ENCODE measurements around the gene OGFR.

The OGFR gene

GRCh38 chr20:62768551-62769287, 35.9 kb upstream of the OGFR start:
- DNase-seq: no peak
- Mint-ChIP-seq H3K4me3 (no peak overlapping the region), H3K27ac (no peak overlapping the region), H3K27me3 (ENCODE audit: low read depth, poor library complexity) (peaks cover 9% of the 10 kb centered on the region), H3K9me3 (no peaks in the 10 kb centered on the region), H3K4me1 (peaks cover 45% of the 10 kb centered on the region), H3K36me3 (ENCODE audit: low read depth) (no peaks in the 10 kb centered on the region)
- TF ChIP-seq, protein P1, sequence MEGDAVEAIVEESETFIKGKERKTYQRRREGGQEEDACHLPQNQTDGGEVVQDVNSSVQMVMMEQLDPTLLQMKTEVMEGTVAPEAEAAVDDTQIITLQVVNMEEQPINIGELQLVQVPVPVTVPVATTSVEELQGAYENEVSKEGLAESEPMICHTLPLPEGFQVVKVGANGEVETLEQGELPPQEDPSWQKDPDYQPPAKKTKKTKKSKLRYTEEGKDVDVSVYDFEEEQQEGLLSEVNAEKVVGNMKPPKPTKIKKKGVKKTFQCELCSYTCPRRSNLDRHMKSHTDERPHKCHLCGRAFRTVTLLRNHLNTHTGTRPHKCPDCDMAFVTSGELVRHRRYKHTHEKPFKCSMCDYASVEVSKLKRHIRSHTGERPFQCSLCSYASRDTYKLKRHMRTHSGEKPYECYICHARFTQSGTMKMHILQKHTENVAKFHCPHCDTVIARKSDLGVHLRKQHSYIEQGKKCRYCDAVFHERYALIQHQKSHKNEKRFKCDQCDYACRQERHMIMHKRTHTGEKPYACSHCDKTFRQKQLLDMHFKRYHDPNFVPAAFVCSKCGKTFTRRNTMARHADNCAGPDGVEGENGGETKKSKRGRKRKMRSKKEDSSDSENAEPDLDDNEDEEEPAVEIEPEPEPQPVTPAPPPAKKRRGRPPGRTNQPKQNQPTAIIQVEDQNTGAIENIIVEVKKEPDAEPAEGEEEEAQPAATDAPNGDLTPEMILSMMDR (IDR thresholded peaks at IDR 0.05): no peak

DNA sequence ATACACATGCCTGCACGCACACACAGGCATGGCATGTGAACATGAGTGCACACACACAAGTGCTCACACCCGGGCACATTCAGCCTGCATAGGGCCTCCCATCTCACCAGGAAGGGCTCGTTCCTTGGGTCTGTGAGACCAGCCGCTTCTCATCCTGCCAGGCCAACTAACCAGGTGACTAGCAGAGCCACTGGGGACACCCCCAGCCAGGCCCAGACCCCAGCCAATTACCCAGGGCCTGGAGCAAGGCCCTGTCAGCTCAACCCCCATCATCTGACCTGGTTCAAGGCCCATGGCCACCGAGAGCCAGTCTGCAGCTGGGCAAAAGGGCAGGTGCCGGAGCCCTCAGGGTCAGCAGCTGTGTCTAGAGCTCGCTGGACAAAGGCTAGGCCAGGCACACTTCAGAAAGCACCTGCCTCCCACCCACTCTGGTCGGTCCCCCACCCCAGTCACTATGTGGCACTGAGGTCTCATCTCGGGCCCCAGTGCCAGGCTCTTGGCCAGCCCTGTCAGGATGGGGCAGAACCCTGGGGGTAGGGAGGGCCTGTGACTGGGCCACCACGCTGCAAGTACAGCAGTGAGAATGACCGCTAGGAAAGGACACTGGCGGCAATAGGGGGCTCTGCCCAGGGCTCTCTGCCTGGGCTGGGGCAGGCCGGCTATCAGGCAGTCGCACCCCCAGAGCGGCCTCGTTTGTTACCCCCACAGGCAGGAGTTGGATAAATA, 35.1 kb upstream of the OGFR start:
- H3K27ac Mint-ChIP-seq: no peak overlapping the region
- H3K36me3 Mint-ChIP-seq (ENCODE audit: low read depth): no peaks in the 10 kb centered on the region
- no peak for DNase-seq
- no peaks in the 10 kb centered on the region for H3K9me3 Mint-ChIP-seq
- H3K27me3 Mint-ChIP-seq (ENCODE audit: low read depth, poor library complexity): peaks cover 9% of the 10 kb centered on the region
- TF ChIP-seq, protein P1 (IDR thresholded peaks at IDR 0.05): no peak
- H3K4me3 Mint-ChIP-seq: no peak overlapping the region
- H3K4me1 Mint-ChIP-seq: peaks cover 50% of the 10 kb centered on the region

- H3K27ac Mint-ChIP-seq: no peak overlapping the region
- no peak for DNase-seq
- no peaks in the 10 kb centered on the region for H3K9me3 Mint-ChIP-seq
- H3K36me3 Mint-ChIP-seq (ENCODE audit: low read depth): no peaks in the 10 kb centered on the region
- H3K4me1 Mint-ChIP-seq: peaks cover 53% of the 10 kb centered on the region
- H3K27me3 Mint-ChIP-seq (ENCODE audit: low read depth, poor library complexity): peaks cover 12% of the 10 kb centered on the region
- TF ChIP-seq, protein P1 (IDR thresholded peaks at IDR 0.05): no peak
- H3K4me3 Mint-ChIP-seq: no peak overlapping the region
Observed at GRCh38 chr20:62770111-62770910, 34.3 kb upstream of the OGFR start.

DNA sequence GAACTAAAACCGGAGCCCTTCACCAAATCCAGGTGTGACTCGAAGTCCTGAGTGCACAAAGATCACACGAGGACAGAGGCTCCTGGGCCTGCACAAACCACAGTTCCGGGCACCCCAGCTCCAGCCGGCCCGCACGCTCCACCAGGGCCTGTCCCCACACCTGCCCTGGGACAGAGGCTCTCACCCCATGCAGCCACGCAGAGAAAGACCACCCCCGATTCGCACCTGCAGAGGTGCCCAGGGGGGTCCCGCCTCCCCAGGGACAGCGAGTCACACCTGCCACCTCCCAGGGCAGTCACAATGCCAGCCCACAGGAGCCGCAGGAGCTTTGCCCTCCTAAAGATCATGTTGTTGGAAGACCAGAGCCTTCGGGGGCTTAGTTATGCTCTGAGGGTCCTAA, 33.7 kb upstream of the OGFR start:
- Mint-ChIP-seq H3K4me1 (peaks cover 59% of the 10 kb centered on the region), H3K27me3 (ENCODE audit: low read depth, poor library complexity) (peaks cover 12% of the 10 kb centered on the region), H3K9me3 (no peaks in the 10 kb centered on the region), H3K27ac (no peak overlapping the region), H3K36me3 (ENCODE audit: low read depth) (no peaks in the 10 kb centered on the region), H3K4me3 (no peak overlapping the region)
- TF ChIP-seq, protein P1 (IDR thresholded peaks at IDR 0.05): no peak
- DNase-seq: no peak

GRCh38 chr20:62771396-62772102, 33.1 kb upstream of the OGFR start:
- Mint-ChIP-seq H3K27ac (no peak overlapping the region), H3K4me3 (no peak overlapping the region), H3K27me3 (ENCODE audit: low read depth, poor library complexity) (peaks cover 12% of the 10 kb centered on the region), H3K9me3 (no peaks in the 10 kb centered on the region), H3K36me3 (ENCODE audit: low read depth) (no peaks in the 10 kb centered on the region), H3K4me1 (peaks cover 61% of the 10 kb centered on the region)
- TF ChIP-seq, protein P1 (IDR thresholded peaks at IDR 0.05): no peak
- DNase-seq: no peak
